H54 (cell line): ENCODE results near the gene TMEM115.
"Not testable (repeated sequence)": the region's sequence is repeated elsewhere in the genome, so short reads cannot be mapped to it uniquely, and the experiment has no call there.

Experiments used
- DNase-seq: peaks from one replicate; pipeline ENCODE4 v3.0.0; 2011; ENCODE audit warnings: low spot score, mixed read lengths; ENCODE audit not compliant: insufficient read length
- FAIRE-seq: peaks from 3 replicates; lab custom pipeline; 2011; peaks lifted over from hg19 to GRCh38; lab: Jason Lieb, UNC
- POLR2A ChIP-seq: IDR thresholded peaks from 2 replicates; pipeline ENCODE4 v1.6.1; 2011; ENCODE audit warnings: low read depth, mild to moderate bottlenecking, low read length

TMEM115 gene

GRCh38 chr3:50318615-50319014, 40.7 kb downstream of the TMEM115 start:
- TF ChIP-seq POLR2A: no peak
- FAIRE-seq: no peak
- DNase-seq: no peak

GRCh38 chr3:50318163-50318562, 41.2 kb downstream of the TMEM115 start:
- FAIRE-seq (no peak), DNase-seq (no peak)
- no peak for TF ChIP-seq POLR2A

DNA sequence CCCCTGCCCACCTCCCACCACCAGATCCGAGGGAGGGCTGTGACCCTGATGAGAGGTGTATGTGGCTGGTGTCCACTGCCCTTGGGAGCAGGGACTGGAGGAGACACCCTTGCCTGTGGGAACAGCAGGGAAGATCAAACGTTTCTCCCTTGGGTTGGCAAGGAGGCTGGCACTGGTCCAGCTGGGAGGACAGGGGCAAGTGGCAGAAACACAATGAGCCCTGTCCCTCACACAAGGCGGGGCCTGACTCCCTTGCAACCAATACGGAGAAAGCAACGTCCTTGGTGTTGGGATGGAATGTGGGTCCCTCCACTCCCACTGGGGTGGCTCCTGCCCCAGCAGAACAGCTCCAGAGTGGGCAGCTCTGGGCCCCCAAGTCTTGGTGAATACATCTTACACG, 42.0 kb downstream of the TMEM115 start:
- FAIRE-seq (no peak), DNase-seq (no peak)
- no peak for TF ChIP-seq POLR2A

- DNase-seq (peak; percentile 94), FAIRE-seq (peak; percentile 73)
- no peak for TF ChIP-seq POLR2A
Measured at GRCh38 chr3:50316657-50317242, 42.6 kb downstream of the TMEM115 start.

GRCh38 chr3:50314816-50315215, 44.5 kb downstream of the TMEM115 start:
- DNase-seq: no peak
- no peak for TF ChIP-seq POLR2A
- FAIRE-seq: no peak

GRCh38 chr3:50314342-50314741, 45.0 kb downstream of the TMEM115 start:
- FAIRE-seq (no peak), DNase-seq (no peak)
- no peak for TF ChIP-seq POLR2A

DNA sequence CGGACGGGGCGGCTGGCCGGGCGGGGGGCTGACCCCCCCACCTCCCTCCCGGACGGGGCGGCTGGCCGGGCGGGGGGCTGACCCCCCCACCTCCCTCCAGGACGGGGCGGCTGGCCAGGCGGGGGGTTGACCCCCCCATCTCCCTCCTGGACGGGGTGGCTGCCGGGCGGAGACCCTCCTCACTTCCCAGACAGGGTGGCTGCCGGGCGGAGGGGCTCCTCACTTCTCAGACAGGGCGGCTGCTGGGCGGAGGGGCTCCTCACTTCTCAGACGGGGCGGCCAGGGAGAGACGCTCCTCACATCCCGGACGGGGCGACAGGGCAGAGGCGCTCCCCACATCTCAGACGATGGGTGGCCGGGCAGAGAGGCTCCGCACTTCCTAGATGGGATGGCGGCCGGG, 47.3 kb downstream of the TMEM115 start:
- DNase-seq, FAIRE-seq: not testable (repeated sequence)
